IMR-90 (cell line): ENCODE results near the gene BPIFB2. TPM values are rescaled to one million over a fixed set of nuclear protein-coding genes. Genes with fewer than 3 reads are reported as not detected.

ENCODE experiments used
- BHLHE40 ChIP-seq: fragments of 150-350 bp; IDR thresholded peaks from 2 replicates; pipeline ENCODE4 v1.6.1; 2016; ENCODE audit warnings: mild to moderate bottlenecking, low read depth, low read length
- CHD1 ChIP-seq: IDR thresholded peaks from 2 replicates; pipeline ENCODE4 v1.6.1; 2012; ENCODE audit warnings: low read depth, low read length, improper control_type of control experiment
- ELK1 ChIP-seq: fragments of 150-350 bp; IDR thresholded peaks from 2 replicates; pipeline ENCODE4 v1.6.1; 2016; ENCODE audit warnings: low read depth, mild to moderate bottlenecking, low read length, moderate library complexity, borderline replicate concordance
- MAZ ChIP-seq: IDR thresholded peaks from 2 replicates; pipeline ENCODE4 v1.6.1; 2012; ENCODE audit warnings: low read depth, mild to moderate bottlenecking, low read length, improper control_type of control experiment, moderate library complexity, borderline replicate concordance
- polyA plus RNA-seq, 3 experiments: library from polyadenylated mRNA; depleted of rRNA; stranded (reverse); fragments of >200 nt; gene quantifications; 2 replicates each; pipeline ENCODE4 v1.2.3, GENCODE V29; 2012; ENCODE audit warnings: low replicate concordance in 1 of 3
- total RNA-seq: library from RNA; depleted of rRNA; stranded (reverse); fragments of >200 nt; gene quantifications from 2 replicates; pipeline ENCODE4 v1.2.3, GENCODE V29; 2012

The BPIFB2 gene
- total and polyA plus RNA-seq, 2 of the 4 experiments (the other 2 are of a cell fraction): not detected

- TF ChIP-seq MAZ (no peak), ELK1 (no peak), CHD1 (no peak), BHLHE40 (no peak)
Observed at GRCh38 chr20:33027769-33028751, 20.6 kb downstream of the BPIFB2 start (continued).
